T-cell (primary cell): ENCODE results near the gene PPP1R9A. TPM values are rescaled to one million over a fixed set of nuclear protein-coding genes. Genes with fewer than 3 reads are reported as not detected.

Experiments
- ATAC-seq, 4 experiments: fragments of 200-7000 bp in 3 of 4; fragments of 150-1000 bp in 1 of 4; cut with Tn5 transposase; replicated peaks in 1 of 4; 1 replicate in 3 of 4; 2 replicates in 1 of 4; pipeline ENCODE4 v1.10.0; 2021; ENCODE audit warnings: moderate library complexity in 3 of 4, mild to moderate bottlenecking in 2 of 4, moderate number of reproducible peaks in 1 of 4
- CTCF ChIA-PET, 2 donors: fragments of 300-600 bp; sonication (Branson Sonifier 250); formaldehyde crosslinking; loops; one replicate each; lab custom pipeline; 2022; ENCODE audit warnings: antibody characterized with exemption in 2 of 2; lab: Charles Lee
- POLR2A ChIA-PET, 2 donors: fragments of 300-600 bp; sonication (Branson Sonifier 250); formaldehyde crosslinking; loops; one replicate each; lab custom pipeline; 2022; ENCODE audit warnings: antibody characterized with exemption in 2 of 2; lab: Charles Lee
- DNase-seq, 35 experiments: peaks; one replicate each; pipeline versions ENCODE4 v3.0.0 to v3.0.0-alpha.2; 2013 to 2023
- H3K27ac ChIP-seq: one replicate; pipeline ENCODE4 v1.5.1; 2013; ENCODE audit warnings: low read length
- H3K27me3 ChIP-seq, 2 experiments: replicated peaks in 1 of 2; 1 replicate in 1 of 2; 2 replicates in 1 of 2; pipeline versions ENCODE4 v1.6.1 to v1.7.0; 2013; ENCODE audit warnings: low read length in 1 of 2, mixed read lengths in 1 of 2; ENCODE audit not compliant: control insufficient read depth in 2 of 2, insufficient read depth in 2 of 2; ENCODE audit errors: extremely low read depth in 1 of 2
- H3K36me3 ChIP-seq, 2 donors: 1 replicate in 1 of 2; 2 replicates in 1 of 2; pipeline versions ENCODE4 v1.6.1 to v1.7.0; 2013; ENCODE audit warnings: low read length in 1 of 2; ENCODE audit not compliant: control insufficient read depth in 2 of 2, insufficient read depth in 1 of 2; ENCODE audit errors: extremely low read depth in 1 of 2
- H3K4me1 ChIP-seq, 2 experiments: 1 replicate in 1 of 2; 2 replicates in 1 of 2; pipeline versions ENCODE4 v1.6.1 to v1.7.0; 2013; ENCODE audit warnings: low read length in 2 of 2, mixed read lengths in 1 of 2; ENCODE audit not compliant: insufficient read depth in 2 of 2, control insufficient read depth in 1 of 2; ENCODE audit errors: extremely low read depth in 1 of 2
- H3K4me3 ChIP-seq, 2 donors: 1 replicate in 1 of 2; 2 replicates in 1 of 2; pipeline versions ENCODE4 v1.5.1 to v1.7.0; 2013; ENCODE audit warnings: mild to moderate bottlenecking in 2 of 2, low read length in 1 of 2, moderate library complexity in 1 of 2; ENCODE audit not compliant: control insufficient read depth in 1 of 2; ENCODE audit errors: extremely low read depth in 1 of 2
- H3K9me3 ChIP-seq: 2 replicates; pipeline ENCODE4 v1.7.0; 2013
- H3K27ac Mint-ChIP-seq, 2 donors: one replicate each; pipeline ENCODE4 v1.8.0; 2020 to 2021; ENCODE audit warnings: mild to moderate bottlenecking in 2 of 2, mixed read lengths in 2 of 2
- H3K27me3 Mint-ChIP-seq, 2 donors: one replicate each; pipeline ENCODE4 v1.8.0; 2021 to 2022; ENCODE audit warnings: mixed read lengths in 2 of 2
- H3K36me3 Mint-ChIP-seq: one replicate; pipeline ENCODE4 v1.8.0; 2021; ENCODE audit warnings: mixed read lengths
- H3K4me1 Mint-ChIP-seq, 3 donors: one replicate each; pipeline ENCODE4 v1.8.0; 2020 to 2022; ENCODE audit warnings: mixed read lengths in 3 of 3, mild to moderate bottlenecking in 1 of 3
- H3K4me3 Mint-ChIP-seq, 3 donors: one replicate each; pipeline ENCODE4 v1.8.0; 2020 to 2022; ENCODE audit warnings: mild to moderate bottlenecking in 3 of 3, mixed read lengths in 3 of 3, moderate library complexity in 3 of 3
- H3K9me3 Mint-ChIP-seq, 3 donors: one replicate each; pipeline ENCODE4 v1.8.0; 2020 to 2022; ENCODE audit warnings: mixed read lengths in 3 of 3
- WGBS: methylation state at CpG from one replicate; pipeline ENCODE4 v1.1.5; 2013; ENCODE audit warnings: missing lambda C conversion rate; ENCODE audit not compliant: insufficient coverage; 5-methylcytosine and 5-hydroxymethylcytosine counted together
- total RNA-seq, 35 experiments: library from RNA in 6 of 35; stranded (reverse) in 6 of 35; fragments of 120-200 nt in 1 of 35; gene quantifications; one replicate each; pipeline versions ENCODE4 v1.2.1 to v1.2.4 and lab custom pipeline; 2013 to 2026

The PPP1R9A gene
- total RNA-seq, 5 donors from 2014 or later (not counting 1 experiment from before 2014, with no cell fraction given), result 0.10 to 0.23 (median 0.13) TPM; not detected in 2

DNA sequence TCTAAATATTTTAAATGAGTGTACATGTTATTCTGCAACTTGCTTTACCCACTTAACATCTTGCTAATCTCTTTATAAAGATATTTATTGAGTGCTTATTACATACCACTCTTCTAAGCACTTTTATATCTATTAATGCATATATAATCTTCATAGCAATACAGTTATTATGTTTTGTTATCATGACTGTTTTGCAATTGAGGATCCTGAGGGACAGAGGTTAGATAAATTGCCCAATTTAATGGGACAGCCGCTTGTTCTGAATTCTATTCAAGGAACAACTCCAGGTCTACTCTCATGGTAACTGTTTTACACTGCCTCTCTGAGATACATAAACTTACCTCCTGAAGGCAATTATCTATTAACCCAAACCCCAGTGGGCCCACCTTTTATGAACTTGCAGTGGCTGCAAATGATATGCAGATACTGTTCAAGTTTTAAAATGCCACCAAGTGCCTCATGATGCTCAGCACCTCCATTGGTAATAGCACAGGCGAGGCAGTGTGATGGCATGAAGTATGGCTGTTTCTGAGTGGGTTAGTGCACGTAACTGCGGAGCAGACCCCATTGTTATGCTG is 356.5 kb downstream of the PPP1R9A start:
- H3K9me3 ChIP-seq, result no peaks in the 10 kb centered on the region
- DNase-seq (no peak), ATAC-seq (no peak)
- no peak overlapping the region for H3K4me3 Mint-ChIP-seq
- H3K4me3 ChIP-seq, result no peak overlapping the region
- no peaks in the 10 kb centered on the region for H3K4me1 ChIP-seq
- H3K36me3 ChIP-seq, result no peaks in the 10 kb centered on the region
- peaks cover 0 to 3% of the 10 kb centered on the region in 2 donors for H3K27me3 Mint-ChIP-seq
- no peaks in the 10 kb centered on the region for H3K9me3 Mint-ChIP-seq
- no peak overlapping the region for H3K27ac Mint-ChIP-seq
- H3K27ac ChIP-seq, result no peak overlapping the region
- POLR2A ChIA-PET, result no interaction called here
- WGBS, result 67% methylated on average over 1 of the region's 4 CpGs
- H3K4me1 Mint-ChIP-seq, result no peaks in the 10 kb centered on the region
- H3K36me3 Mint-ChIP-seq, result no peaks in the 10 kb centered on the region
- no peaks in the 10 kb centered on the region for H3K27me3 ChIP-seq
- CTCF ChIA-PET, result no interaction called here

GRCh38 chr7:95264363-95264891 is 357.0 kb downstream of the PPP1R9A start:
- WGBS, result 88% methylated on average over 1 of the region's 6 CpGs
- H3K27ac ChIP-seq, result no peak overlapping the region
- CTCF ChIA-PET, result no interaction called here
- H3K4me3 ChIP-seq, result no peak overlapping the region
- POLR2A ChIA-PET, result no interaction called here
- H3K27me3 ChIP-seq, result no peaks in the 10 kb centered on the region
- Mint-ChIP-seq H3K36me3 (no peaks in the 10 kb centered on the region), H3K4me1 (no peaks in the 10 kb centered on the region), H3K9me3 (no peaks in the 10 kb centered on the region), H3K27me3 (peaks cover 0 to 3% of the 10 kb centered on the region in 2 donors), H3K27ac (no peak overlapping the region), H3K4me3 (no peak overlapping the region)
- H3K36me3 ChIP-seq, result no peaks in the 10 kb centered on the region
- ATAC-seq (no peak), DNase-seq (no peak)
- no peaks in the 10 kb centered on the region for H3K4me1 ChIP-seq
- no peaks in the 10 kb centered on the region for H3K9me3 ChIP-seq

- no peaks in the 10 kb centered on the region for H3K36me3 ChIP-seq
- WGBS, result no CpG with 5 or more reads among the region's 2 CpGs
- Mint-ChIP-seq H3K9me3 (no peaks in the 10 kb centered on the region), H3K4me1 (no peaks in the 10 kb centered on the region), H3K27me3 (peaks cover 0 to 3% of the 10 kb centered on the region in 2 donors), H3K36me3 (no peaks in the 10 kb centered on the region), H3K4me3 (no peak overlapping the region), H3K27ac (no peak overlapping the region)
- H3K27ac ChIP-seq, result no peak overlapping the region
- DNase-seq, result no peak
- no peak for ATAC-seq
- CTCF ChIA-PET, result no interaction called here
- no peak overlapping the region for H3K4me3 ChIP-seq
- H3K4me1 ChIP-seq, result no peaks in the 10 kb centered on the region
- POLR2A ChIA-PET, result interaction anchor here in 1 of 2 donors (0.6 kb wide), 1 partner anchor 126 kb away, joined by 8 read pairs; no protein-coding TSS in a partner anchor
- H3K9me3 ChIP-seq, result no peaks in the 10 kb centered on the region
- no peaks in the 10 kb centered on the region for H3K27me3 ChIP-seq
Observed at GRCh38 chr7:95265634-95266033, 358.2 kb downstream of the PPP1R9A start.

DNA sequence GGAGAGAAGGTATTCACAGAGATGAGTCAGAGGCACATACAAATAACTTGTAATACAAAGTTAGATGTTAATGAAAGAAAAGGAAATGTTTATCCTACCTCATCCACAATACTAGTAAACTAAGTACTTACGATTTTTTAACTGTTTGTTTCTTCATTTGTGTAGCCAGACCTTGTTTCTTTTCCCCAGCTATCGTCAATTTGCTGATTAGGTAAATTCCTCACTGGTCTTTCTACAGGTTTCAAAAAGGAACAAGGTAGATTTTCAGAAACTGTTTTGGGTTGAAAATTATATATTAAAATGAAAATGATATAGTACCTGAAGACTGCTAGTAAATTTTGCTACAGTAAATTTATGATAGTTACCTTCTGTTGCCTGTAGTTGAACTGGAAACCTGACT is 360.4 kb downstream of the PPP1R9A start:
- H3K36me3 ChIP-seq, result no peaks in the 10 kb centered on the region
- no peak overlapping the region for H3K4me3 ChIP-seq
- ATAC-seq, result no peak
- H3K9me3 Mint-ChIP-seq, result no peaks in the 10 kb centered on the region
- no peaks in the 10 kb centered on the region for H3K9me3 ChIP-seq
- no peak for DNase-seq
- H3K36me3 Mint-ChIP-seq, result no peaks in the 10 kb centered on the region
- POLR2A ChIA-PET, result no interaction called here
- CTCF ChIA-PET, result no interaction called here
- H3K27me3 ChIP-seq, result no peaks in the 10 kb centered on the region
- H3K4me1 Mint-ChIP-seq, result no peaks in the 10 kb centered on the region
- H3K4me1 ChIP-seq, result no peaks in the 10 kb centered on the region
- no peak overlapping the region for H3K27ac Mint-ChIP-seq
- H3K27me3 Mint-ChIP-seq, result peaks cover 0 to 9% of the 10 kb centered on the region in 2 donors
- no peak overlapping the region for H3K27ac ChIP-seq
- WGBS, result no CpG with 5 or more reads among the region's 2 CpGs
- no peak overlapping the region for H3K4me3 Mint-ChIP-seq

- Mint-ChIP-seq H3K27ac (no peak overlapping the region), H3K36me3 (no peaks in the 10 kb centered on the region), H3K27me3 (peaks cover 0 to 9% of the 10 kb centered on the region in 2 donors), H3K4me1 (no peaks in the 10 kb centered on the region), H3K9me3 (no peaks in the 10 kb centered on the region), H3K4me3 (no peak overlapping the region)
- H3K9me3 ChIP-seq, result no peaks in the 10 kb centered on the region
- H3K27ac ChIP-seq, result no peak overlapping the region
- DNase-seq, result no peak
- H3K4me3 ChIP-seq, result no peak overlapping the region
- ATAC-seq, result no peak
- ChIA-PET POLR2A (no interaction called here), CTCF (no interaction called here)
- H3K27me3 ChIP-seq, result no peaks in the 10 kb centered on the region
- no peaks in the 10 kb centered on the region for H3K4me1 ChIP-seq
- no CpG with 5 or more reads among the region's 5 CpGs for WGBS
- H3K36me3 ChIP-seq, result no peaks in the 10 kb centered on the region
Observed at GRCh38 chr7:95269640-95270039, 362.2 kb downstream of the PPP1R9A start.

DNA sequence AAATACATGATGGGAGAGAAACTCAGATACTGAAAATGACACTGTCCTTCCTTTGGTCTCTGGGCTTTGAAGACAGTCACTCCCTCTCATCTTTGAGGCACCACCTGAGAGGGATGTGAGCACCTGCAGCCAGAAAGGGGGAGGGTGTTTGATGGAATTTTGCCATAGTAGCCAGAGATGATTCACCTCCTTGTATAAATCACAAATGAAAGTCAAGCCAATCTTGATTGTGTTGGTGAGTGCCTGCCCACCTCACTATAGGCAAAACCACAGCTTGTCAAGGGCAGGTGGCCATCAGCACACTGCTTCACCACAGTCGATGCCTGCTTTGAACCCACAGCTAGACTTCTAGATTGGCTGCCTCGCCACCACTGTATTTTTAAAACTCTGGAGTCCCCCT is 368.7 kb downstream of the PPP1R9A start:
- WGBS, result 80% methylated on average over 1 of the region's 2 CpGs
- Histone ChIP-seq H3K9me3 (no peaks in the 10 kb centered on the region), H3K27me3 (no peaks in the 10 kb centered on the region), H3K4me3 (no peak overlapping the region), H3K27ac (no peak overlapping the region), H3K36me3 (no peaks in the 10 kb centered on the region), H3K4me1 (no peaks in the 10 kb centered on the region)
- no peaks in the 10 kb centered on the region for H3K9me3 Mint-ChIP-seq
- CTCF ChIA-PET, result no interaction called here
- peaks cover 0 to 16% of the 10 kb centered on the region in 2 donors for H3K27me3 Mint-ChIP-seq
- no peak for DNase-seq
- ATAC-seq, result no peak
- no peaks in the 10 kb centered on the region for H3K36me3 Mint-ChIP-seq
- no peaks in the 10 kb centered on the region for H3K4me1 Mint-ChIP-seq
- no peak overlapping the region for H3K4me3 Mint-ChIP-seq
- POLR2A ChIA-PET, result no interaction called here
- no peak overlapping the region for H3K27ac Mint-ChIP-seq
